WI38 (cell line): ENCODE data around the gene DNAJC5.
"Not testable (repeated sequence)": the region's sequence is repeated elsewhere in the genome, so short reads cannot be mapped to it uniquely, and the experiment has no call there.

ENCODE experiments used
- H3K4me3 ChIP-seq: 2 replicates; pipeline ENCODE4 v1.5.1; 2011; ENCODE audit warnings: low read depth, mild to moderate bottlenecking, control low read depth, low read length
- TF ChIP-seq, protein P1 (sequence below): IDR thresholded peaks from 2 replicates; pipeline ENCODE4 v1.5.1; 2012; ENCODE audit warnings: low read depth, mild to moderate bottlenecking, control low read depth, low read length

Gene DNAJC5

DNA sequence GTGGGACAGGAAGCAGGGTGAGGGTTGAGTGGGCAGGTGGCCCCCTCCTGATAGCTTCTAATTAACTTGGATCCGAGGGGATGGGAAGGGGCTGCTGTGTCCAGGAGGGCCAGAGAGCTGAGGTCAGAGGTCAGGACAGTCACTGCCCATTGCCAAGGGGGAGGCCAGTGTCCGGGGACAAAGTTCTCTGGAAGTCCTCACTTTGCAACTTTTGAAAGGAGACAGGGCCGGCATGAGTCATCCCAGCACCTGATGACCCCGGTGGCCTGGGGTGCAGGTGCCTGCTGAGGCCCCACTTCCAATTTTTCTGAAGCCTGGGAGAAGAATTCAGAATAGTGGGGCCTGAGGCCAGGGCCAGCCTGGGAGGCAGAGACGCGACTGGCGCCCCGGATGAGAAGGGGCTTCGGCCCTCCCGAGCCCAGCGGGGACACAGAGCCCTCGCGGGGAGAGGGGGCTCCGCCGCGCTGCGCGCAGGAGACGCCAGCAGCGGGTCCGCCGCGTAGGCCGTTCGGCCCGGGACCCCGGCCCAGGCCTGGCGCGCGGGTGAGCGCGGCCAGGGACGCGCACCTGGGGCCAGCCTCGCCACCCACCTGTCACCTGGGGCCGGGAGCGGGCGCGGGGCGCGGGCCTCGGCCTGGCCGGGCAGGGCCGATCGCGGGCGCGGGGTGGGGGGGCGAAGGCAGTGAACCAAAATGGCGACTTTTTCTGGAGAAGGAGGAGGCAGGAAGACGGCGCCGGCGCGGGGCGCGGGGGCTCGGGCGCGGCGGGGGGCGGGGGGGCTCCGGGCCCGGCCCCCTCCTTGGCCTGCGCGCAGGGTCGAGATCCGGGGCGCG is 74.2 kb downstream of the DNAJC5 start:
- TF ChIP-seq, protein P1, sequence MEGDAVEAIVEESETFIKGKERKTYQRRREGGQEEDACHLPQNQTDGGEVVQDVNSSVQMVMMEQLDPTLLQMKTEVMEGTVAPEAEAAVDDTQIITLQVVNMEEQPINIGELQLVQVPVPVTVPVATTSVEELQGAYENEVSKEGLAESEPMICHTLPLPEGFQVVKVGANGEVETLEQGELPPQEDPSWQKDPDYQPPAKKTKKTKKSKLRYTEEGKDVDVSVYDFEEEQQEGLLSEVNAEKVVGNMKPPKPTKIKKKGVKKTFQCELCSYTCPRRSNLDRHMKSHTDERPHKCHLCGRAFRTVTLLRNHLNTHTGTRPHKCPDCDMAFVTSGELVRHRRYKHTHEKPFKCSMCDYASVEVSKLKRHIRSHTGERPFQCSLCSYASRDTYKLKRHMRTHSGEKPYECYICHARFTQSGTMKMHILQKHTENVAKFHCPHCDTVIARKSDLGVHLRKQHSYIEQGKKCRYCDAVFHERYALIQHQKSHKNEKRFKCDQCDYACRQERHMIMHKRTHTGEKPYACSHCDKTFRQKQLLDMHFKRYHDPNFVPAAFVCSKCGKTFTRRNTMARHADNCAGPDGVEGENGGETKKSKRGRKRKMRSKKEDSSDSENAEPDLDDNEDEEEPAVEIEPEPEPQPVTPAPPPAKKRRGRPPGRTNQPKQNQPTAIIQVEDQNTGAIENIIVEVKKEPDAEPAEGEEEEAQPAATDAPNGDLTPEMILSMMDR = no peak
- H3K4me3 ChIP-seq = peak overlapping the region; percentile 68

DNA sequence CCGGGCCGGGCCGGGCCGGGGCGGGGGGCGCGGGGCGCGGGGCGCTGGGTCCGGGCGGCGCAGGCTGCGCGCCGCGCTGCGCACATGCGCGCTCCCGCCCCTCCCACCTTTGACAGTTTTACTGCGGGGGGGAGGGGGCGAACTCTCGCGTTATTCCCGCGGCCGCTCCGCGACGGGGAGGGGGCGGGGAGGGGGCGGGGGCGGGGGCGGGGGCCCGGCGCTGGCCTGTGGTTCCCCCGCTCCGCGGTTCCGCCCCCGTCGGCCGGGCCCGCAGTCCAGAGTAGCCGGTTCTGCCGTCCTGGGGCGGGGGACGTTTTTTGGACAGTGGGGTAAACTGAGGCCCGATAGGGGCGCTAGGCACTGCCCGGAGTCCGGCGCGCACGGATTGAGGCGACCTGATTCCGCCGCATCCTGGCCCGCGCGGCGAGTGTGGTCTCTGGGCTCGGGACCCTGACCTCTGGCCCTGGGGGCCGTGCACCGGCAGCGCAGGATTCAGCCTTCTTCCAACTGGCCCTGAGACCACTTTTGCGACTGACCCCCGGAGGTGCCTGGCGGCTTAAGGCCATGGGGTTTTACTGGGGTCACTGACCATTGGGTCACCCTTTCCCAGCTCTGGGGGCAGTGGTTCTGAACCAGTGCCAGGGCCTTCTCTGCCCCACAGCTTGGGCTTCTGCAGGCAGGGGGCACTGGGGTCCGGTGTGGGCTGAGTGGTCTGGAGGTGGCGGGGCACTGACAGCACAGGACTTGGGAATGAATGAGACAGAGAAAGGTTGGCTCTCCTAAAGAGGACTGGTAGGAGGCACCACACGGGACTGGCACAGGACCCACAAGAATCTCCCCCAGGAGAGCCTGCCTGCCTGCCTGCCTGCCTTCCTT is 75.2 kb downstream of the DNAJC5 start, which contains the start of gene ZNF512B:
Gene ZNF512B (minus strand): TSS at position 93 of the 876 bp plus-strand sequence. CDS start 1,980 bp downstream, outside the sequence.
- TF ChIP-seq, protein P1 = no peak
- H3K4me3 ChIP-seq = peak within 1 kb of the TSS; percentile 68

DNA sequence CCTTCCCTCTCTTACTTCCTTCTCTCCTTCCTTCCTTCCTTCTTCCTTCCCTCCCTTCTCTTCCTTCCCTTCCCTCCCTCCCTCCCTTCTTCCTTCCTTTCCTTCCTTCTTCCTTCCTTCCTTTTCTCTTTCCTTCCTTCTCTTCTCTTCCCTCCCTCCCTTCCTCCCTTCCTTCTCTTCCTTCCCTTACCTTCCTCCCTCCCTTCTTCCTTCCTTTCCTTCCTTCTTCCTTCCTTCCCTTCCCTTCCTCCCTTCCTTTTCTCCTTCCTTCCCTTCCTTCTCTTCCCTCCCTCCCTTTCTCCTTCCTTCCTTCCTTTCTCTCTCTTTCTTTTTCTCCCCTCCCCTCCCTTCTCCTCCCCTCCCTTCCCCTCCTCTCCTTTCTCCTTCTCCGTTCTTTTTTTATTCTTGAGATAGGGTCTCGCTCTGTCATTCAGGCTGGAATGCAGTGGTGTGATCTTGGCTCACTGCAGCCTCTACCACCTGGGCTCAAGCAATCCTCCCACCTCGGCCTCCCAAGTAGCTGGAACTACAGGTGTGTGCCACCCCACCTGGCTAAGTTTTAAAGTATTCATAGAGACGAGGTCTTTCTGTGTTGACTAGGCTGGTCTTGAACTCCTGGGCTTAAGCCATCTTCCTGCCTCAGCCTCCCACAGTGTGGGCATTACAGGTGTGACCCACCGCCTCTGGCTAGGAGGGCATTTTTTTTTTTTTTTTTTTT is 75.9 kb downstream of the DNAJC5 start:
- TF ChIP-seq, protein P1 = no peak
- H3K4me3 ChIP-seq = no peak overlapping the region

DNA sequence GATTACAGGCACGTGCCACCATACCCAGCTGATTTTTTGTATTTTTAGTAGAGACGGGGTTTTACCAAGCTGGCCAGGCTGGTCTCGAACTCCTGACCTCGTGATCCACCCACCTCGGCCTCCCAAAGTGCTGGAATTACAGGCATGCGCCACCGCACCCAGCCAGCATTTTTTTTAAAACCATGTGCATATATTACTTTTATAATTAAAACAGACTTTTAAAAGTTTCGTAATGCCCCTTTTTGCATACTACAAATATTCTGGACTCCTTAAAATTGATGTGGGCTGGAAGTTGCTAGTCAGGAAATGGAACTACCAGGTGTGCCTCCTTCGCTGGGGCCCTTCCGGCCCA is 77.0 kb downstream of the DNAJC5 start:
- not testable (repeated sequence) for H3K4me3 ChIP-seq

DNA sequence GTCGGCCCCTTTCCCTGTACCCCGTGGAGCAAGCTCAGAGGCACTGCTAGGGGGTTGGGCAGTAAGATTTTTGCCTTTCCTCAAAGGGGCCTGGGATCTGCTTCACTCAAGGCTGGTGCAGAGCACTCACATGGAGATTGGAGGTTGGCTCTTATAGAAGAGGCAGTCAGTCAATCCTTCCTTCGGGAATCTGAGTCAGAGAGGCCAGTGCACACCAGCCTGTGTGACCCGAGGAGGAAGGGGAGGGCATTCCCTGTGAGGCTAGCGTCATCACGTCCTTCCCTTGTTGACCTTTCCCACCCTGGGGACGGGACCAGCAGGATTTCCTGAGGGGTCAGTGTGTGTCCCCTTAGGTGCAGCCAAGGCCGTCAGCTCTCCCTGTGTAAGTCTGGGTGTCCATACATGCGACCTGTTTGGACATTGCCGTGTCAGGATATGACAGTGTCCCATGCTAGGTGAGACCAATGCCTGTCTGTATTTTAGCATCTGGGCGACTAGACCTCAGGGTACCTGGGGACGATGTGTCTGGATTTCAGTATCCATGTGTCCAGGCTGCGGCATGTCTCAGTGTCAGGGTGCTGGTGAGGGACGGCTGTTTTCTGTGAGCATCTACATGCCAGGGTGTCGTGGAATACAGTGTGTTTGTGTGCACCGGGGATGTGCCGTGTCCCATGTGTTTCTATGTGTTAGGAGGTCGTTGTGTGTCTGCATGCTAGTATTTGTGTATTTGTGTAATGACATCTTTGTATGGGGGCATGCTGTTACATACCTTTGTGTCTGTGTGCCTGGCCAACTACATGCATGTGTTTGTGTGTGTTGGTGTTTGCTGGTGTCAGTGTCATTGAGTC is 77.6 kb downstream of the DNAJC5 start:
- TF ChIP-seq, protein P1 = no peak
- H3K4me3 ChIP-seq = no peak overlapping the region

DNA sequence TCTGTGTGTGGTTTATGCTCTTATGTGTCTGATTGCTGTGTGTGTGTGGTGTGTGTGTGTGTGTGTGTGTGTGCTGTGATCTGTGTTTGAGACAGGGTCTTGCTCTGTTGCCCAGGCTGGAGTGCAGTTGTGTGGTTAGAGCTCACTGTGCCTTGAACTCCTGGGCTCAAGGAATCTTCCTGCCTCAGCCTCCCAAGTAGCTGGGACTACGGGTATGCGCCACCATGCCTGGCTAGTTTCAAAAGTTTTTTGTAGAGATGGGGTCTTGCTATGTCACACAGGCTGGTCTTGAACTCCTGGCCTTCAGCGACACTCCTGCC is 78.2 kb downstream of the DNAJC5 start:
- TF ChIP-seq, protein P1 = no peak

More for the DNA sequence above, 78.2 kb downstream of the DNAJC5 start:
- no peak overlapping the region for H3K4me3 ChIP-seq
